ENCODE measurements around the gene IL17D.
"Not testable (repeated sequence)": the region's sequence is repeated elsewhere in the genome, so short reads cannot be mapped to it uniquely, and the experiment has no call there.

DNA sequence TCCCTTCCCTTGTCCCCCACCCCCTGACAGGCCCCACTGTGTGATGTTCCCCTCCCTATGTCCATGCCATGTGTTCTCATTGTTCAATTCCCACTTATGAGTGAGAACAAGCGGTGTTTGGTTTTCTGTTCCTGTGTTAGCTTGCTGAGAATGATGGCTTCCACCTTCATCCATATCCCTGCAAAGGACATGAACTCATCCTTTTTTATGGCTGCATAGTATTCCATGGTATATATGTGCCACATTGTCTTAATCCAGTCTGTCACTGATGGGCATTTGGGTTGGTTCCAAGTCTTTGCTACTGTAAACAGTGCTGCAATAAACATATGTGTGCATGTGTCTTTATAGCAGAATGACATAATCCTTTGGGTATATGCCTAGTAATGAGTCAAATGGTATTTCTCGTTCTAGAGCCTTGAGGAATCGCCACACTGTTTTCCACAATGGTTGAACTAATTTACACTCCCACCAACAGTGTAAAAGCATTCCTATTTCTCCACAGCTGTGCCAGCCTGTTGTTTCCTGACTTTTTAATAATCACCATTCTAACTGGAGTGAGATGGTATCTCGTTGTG is 40.4 kb downstream of the IL17D start:
- not testable (repeated sequence) for TF ChIP-seq POLR2AphosphoS5 (IDR thresholded peaks at IDR 0.05; ENCODE audit: low read depth); EZH2 (IDR thresholded peaks at IDR 0.05; ENCODE audit: low read depth, unreplicated experiment); STAT1 (IDR thresholded peaks at IDR 0.05; ENCODE audit: unreplicated experiment); CREB1 (CRISPR knock-in tag; IDR thresholded peaks at IDR 0.05; ENCODE audit: low read depth); ZNF331 (CRISPR knock-in tag; IDR thresholded peaks at IDR 0.05; ENCODE audit: low read depth); JUNB (IDR thresholded peaks at IDR 0.05; ENCODE audit: unreplicated experiment)
- TF ChIP-seq, protein P1, sequence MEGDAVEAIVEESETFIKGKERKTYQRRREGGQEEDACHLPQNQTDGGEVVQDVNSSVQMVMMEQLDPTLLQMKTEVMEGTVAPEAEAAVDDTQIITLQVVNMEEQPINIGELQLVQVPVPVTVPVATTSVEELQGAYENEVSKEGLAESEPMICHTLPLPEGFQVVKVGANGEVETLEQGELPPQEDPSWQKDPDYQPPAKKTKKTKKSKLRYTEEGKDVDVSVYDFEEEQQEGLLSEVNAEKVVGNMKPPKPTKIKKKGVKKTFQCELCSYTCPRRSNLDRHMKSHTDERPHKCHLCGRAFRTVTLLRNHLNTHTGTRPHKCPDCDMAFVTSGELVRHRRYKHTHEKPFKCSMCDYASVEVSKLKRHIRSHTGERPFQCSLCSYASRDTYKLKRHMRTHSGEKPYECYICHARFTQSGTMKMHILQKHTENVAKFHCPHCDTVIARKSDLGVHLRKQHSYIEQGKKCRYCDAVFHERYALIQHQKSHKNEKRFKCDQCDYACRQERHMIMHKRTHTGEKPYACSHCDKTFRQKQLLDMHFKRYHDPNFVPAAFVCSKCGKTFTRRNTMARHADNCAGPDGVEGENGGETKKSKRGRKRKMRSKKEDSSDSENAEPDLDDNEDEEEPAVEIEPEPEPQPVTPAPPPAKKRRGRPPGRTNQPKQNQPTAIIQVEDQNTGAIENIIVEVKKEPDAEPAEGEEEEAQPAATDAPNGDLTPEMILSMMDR (conservative IDR thresholded peaks at IDR 0.05; ENCODE audit: low read depth in 2 of 2), result not testable (repeated sequence)
- TF ChIP-seq, protein P2, sequence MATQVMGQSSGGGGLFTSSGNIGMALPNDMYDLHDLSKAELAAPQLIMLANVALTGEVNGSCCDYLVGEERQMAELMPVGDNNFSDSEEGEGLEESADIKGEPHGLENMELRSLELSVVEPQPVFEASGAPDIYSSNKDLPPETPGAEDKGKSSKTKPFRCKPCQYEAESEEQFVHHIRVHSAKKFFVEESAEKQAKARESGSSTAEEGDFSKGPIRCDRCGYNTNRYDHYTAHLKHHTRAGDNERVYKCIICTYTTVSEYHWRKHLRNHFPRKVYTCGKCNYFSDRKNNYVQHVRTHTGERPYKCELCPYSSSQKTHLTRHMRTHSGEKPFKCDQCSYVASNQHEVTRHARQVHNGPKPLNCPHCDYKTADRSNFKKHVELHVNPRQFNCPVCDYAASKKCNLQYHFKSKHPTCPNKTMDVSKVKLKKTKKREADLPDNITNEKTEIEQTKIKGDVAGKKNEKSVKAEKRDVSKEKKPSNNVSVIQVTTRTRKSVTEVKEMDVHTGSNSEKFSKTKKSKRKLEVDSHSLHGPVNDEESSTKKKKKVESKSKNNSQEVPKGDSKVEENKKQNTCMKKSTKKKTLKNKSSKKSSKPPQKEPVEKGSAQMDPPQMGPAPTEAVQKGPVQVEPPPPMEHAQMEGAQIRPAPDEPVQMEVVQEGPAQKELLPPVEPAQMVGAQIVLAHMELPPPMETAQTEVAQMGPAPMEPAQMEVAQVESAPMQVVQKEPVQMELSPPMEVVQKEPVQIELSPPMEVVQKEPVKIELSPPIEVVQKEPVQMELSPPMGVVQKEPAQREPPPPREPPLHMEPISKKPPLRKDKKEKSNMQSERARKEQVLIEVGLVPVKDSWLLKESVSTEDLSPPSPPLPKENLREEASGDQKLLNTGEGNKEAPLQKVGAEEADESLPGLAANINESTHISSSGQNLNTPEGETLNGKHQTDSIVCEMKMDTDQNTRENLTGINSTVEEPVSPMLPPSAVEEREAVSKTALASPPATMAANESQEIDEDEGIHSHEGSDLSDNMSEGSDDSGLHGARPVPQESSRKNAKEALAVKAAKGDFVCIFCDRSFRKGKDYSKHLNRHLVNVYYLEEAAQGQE (IDR thresholded peaks at IDR 0.05; ENCODE audit: unreplicated experiment), result not testable (repeated sequence)

Data from GM23338 (cell line).